ENCODE results near the gene TEAD2. TPM values are rescaled to one million over a fixed set of nuclear protein-coding genes. Genes with fewer than 3 reads are reported as not detected.

The TEAD2 gene
- total RNA-seq, 4 donors from 2014 or later = 1.2 to 28.1 (median 7.9) TPM

- Histone ChIP-seq H3K4me3 (no peak overlapping the region), H3K36me3 (no peaks in the 10 kb centered on the region), H3K9me3 (peaks cover 0 to 4% (median 2%) of the 10 kb centered on the region in 4 donors), H3K4me1 (peaks cover 0 to 14% (median 6%) of the 10 kb centered on the region in 4 donors), H3K27me3 (no peaks in the 10 kb centered on the region), H3K27ac (no peak overlapping the region)
- TF ChIP-seq POLR2A (IDR thresholded peaks at IDR 0.05) (no peak), CTCF (IDR thresholded peaks at IDR 0.05) (no peak)
- DNase-seq = no peak
Measured at GRCh38 chr19:49366110-49366509, 3.9 kb upstream of the TEAD2 start.

GRCh38 chr19:49364083-49364737, 2.0 kb upstream of the TEAD2 start:
- Histone ChIP-seq H3K36me3 (no peaks in the 10 kb centered on the region), H3K27me3 (no peaks in the 10 kb centered on the region), H3K9me3 (peaks cover 0 to 4% (median 0%) of the 10 kb centered on the region in 4 donors), H3K4me1 (peaks cover 0 to 15% (median 6%) of the 10 kb centered on the region in 4 donors), H3K27ac (peak overlapping the region; percentile 20 to 84 (median 34)), H3K4me3 (peak overlapping the region; percentile 17 to 51 (median 28))
- DNase-seq = no peak
- TF ChIP-seq POLR2A (IDR thresholded peaks at IDR 0.05) = no peak
- no peak for TF ChIP-seq CTCF (IDR thresholded peaks at IDR 0.05)

- Histone ChIP-seq H3K27me3 (no peaks in the 10 kb centered on the region), H3K4me3 (peak within 1 kb of the TSS; percentile 17 to 61 (median 40)), H3K27ac (peak within 1 kb of the TSS; percentile 22 to 88 (median 79)), H3K36me3 (no peaks in the 10 kb centered on the region), H3K4me1 (peaks cover 0 to 15% (median 6%) of the 10 kb centered on the region in 4 donors), H3K9me3 (no peaks in the 10 kb centered on the region)
- TF ChIP-seq POLR2A (IDR thresholded peaks at IDR 0.05) = no peak
- peak in 3 of 6 experiments; percentile 7 to 14 (median 14) for TF ChIP-seq CTCF (IDR thresholded peaks at IDR 0.05)
- DNase-seq = peak; percentile 96 to 97 (median 96)
Measured at GRCh38 chr19:49363268-49364082, 1.3 kb upstream of the TEAD2 start, which contains the start of gene DKKL1. Gene DKKL1 (plus strand): TSS chr19:49363877. CDS start chr19:49363999, 122 bp downstream.

- Histone ChIP-seq H3K27ac (peak overlapping the region; percentile 6 to 88 (median 79)), H3K36me3 (no peaks in the 10 kb centered on the region), H3K9me3 (no peaks in the 10 kb centered on the region), H3K27me3 (no peaks in the 10 kb centered on the region), H3K4me1 (peaks cover 0 to 15% (median 6%) of the 10 kb centered on the region in 4 donors), H3K4me3 (peak overlapping the region in 3 of 4 donors; percentile 4 to 61 (median 51))
- DNase-seq = no peak
- no peak for TF ChIP-seq POLR2A (IDR thresholded peaks at IDR 0.05)
- TF ChIP-seq CTCF (IDR thresholded peaks at IDR 0.05) = no peak
Measured at GRCh38 chr19:49362929-49363267, 682 bp upstream of the TEAD2 start.

GRCh38 chr19:49361438-49362047, 673 bp downstream of the TEAD2 start:
- H3K27me3 ChIP-seq = no peaks in the 10 kb centered on the region
- H3K9me3 ChIP-seq = no peaks in the 10 kb centered on the region
- no peaks in the 10 kb centered on the region for H3K36me3 ChIP-seq
- TF ChIP-seq CTCF (IDR thresholded peaks at IDR 0.05) (no peak), POLR2A (IDR thresholded peaks at IDR 0.05) (no peak)
- peak overlapping the region; percentile 74 to 88 (median 82) for H3K27ac ChIP-seq
- peak overlapping the region; percentile 34 to 61 (median 48) for H3K4me3 ChIP-seq
- DNase-seq = peak; percentile 67 to 78 (median 72)
- H3K4me1 ChIP-seq = peaks cover 0 to 21% (median 8%) of the 10 kb centered on the region in 4 donors

All from Peyer's patch (tissue), 4 donors.